Kidney epithelial cell (primary cell): ENCODE results near the gene TRIM52. TPM values are rescaled to one million over a fixed set of nuclear protein-coding genes. Genes with fewer than 3 reads are reported as not detected.

Experiments used
- DNase-seq: peaks from one replicate; pipeline ENCODE4 v3.0.0-alpha.2; 2010; ENCODE audit warnings: low read depth
- H3K27me3 ChIP-seq: 2 replicates; pipeline ENCODE4 v1.6.0; 2011; ENCODE audit warnings: low read length; ENCODE audit not compliant: control insufficient read depth, insufficient read depth
- H3K36me3 ChIP-seq: 2 replicates; pipeline ENCODE4 v1.5.1; 2011; ENCODE audit warnings: low read length; ENCODE audit not compliant: control insufficient read depth, insufficient read depth
- H3K4me3 ChIP-seq: 2 replicates; pipeline ENCODE4 v1.5.1; 2011; ENCODE audit warnings: low read depth, mild to moderate bottlenecking, control low read depth, low read length
- CTCF ChIP-seq: IDR thresholded peaks from 2 replicates; pipeline ENCODE4 v1.5.1; 2011; ENCODE audit warnings: mild to moderate bottlenecking, moderate library complexity, low read length, control low read depth, inconsistent platforms; ENCODE audit not compliant: insufficient read depth, poor library complexity, severe bottlenecking
- total RNA-seq: library from RNA; depleted of rRNA; stranded (reverse); fragments of >200 nt; gene quantifications from 2 replicates; pipeline ENCODE4 v1.2.3, GENCODE V29; 2015

TRIM52 gene
- total RNA-seq, 1 donor from 2014 or later: 6.0 TPM

GRCh38 chr5:181239062-181239663, 21.8 kb downstream of the TRIM52 start:
- DNase-seq: no peak
- Histone ChIP-seq H3K36me3 (peaks cover 12% of the 10 kb centered on the region), H3K27me3 (no peaks in the 10 kb centered on the region), H3K4me3 (no peak overlapping the region)
- no peak for TF ChIP-seq CTCF

GRCh38 chr5:181237729-181238385, 23.1 kb downstream of the TRIM52 start:
- no peak overlapping the region for H3K4me3 ChIP-seq
- no peak for TF ChIP-seq CTCF
- H3K36me3 ChIP-seq: peaks cover 12% of the 10 kb centered on the region
- no peaks in the 10 kb centered on the region for H3K27me3 ChIP-seq
- no peak for DNase-seq

- peaks cover 12% of the 10 kb centered on the region for H3K36me3 ChIP-seq
- no peak for TF ChIP-seq CTCF
- H3K27me3 ChIP-seq: no peaks in the 10 kb centered on the region
- no peak overlapping the region for H3K4me3 ChIP-seq
- DNase-seq: no peak
Measured at GRCh38 chr5:181236954-181237641, 23.8 kb downstream of the TRIM52 start.

- TF ChIP-seq CTCF: no peak
- H3K27me3 ChIP-seq: no peaks in the 10 kb centered on the region
- no peak overlapping the region for H3K4me3 ChIP-seq
- peaks cover 12% of the 10 kb centered on the region for H3K36me3 ChIP-seq
- no peak for DNase-seq
Measured at GRCh38 chr5:181236471-181236870, 24.5 kb downstream of the TRIM52 start.

GRCh38 chr5:181235689-181236366, 25.1 kb downstream of the TRIM52 start:
- H3K36me3 ChIP-seq: peaks cover 12% of the 10 kb centered on the region
- DNase-seq: no peak
- TF ChIP-seq CTCF: no peak
- no peaks in the 10 kb centered on the region for H3K27me3 ChIP-seq
- H3K4me3 ChIP-seq: no peak overlapping the region
